ENCODE measurements around the gene FAM120AOS. TPM values are rescaled to one million over a fixed set of nuclear protein-coding genes. Genes with fewer than 3 reads are reported as not detected.

The FAM120AOS gene
- 41.5 and 45.6 TPM in 2 replicates for total RNA-seq (2014; rRNA removed; shearing (Covaris generic); ENCODE audit: low replicate concordance)

DNA sequence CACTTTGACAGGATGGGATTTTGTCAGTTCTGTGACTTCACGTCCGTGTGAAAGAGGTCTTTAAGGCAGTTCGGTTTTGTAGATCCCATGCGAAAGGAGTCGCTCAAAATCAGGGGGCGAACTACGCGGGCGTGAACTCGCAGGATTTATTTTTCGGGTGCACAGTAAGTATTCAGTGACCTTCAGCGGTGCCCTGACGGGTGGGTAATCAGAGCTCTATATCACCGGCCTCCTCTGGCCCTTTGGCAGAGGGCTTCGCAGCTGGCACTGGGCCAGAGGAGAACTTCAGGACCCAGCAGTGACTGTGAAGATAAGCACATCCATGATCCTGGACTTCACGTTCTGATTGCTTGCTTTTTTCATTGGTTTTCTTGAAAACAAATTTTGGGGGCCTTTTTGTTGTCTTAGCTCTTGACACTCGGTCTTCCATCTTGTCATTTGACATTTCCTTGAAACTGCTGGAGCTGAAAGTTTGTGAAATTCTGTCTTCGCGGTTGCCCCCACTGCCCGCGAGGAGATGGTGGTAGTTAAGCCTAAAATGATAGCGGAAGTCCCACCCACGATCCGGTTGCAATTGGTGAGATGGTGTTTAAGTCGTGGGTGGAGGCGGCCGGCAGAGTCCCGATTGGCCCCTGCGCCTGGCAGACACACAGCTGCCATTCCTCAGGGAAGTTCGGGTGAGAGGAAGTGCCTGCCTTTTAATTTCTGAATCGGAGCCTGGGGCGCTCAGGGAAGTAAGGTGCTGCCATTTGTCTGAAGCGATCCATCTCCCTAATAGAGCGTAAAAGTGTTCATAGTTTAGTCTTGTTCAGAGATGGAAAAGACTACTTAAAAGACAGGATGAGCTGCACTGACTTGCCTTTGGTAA lies at the start of gene FAM120AOS:
FAM120AOS (minus strand) TSS at position 535 of the 868 bp plus-strand sequence. CDS start 872 bp downstream, outside the sequence.
- Histone ChIP-seq H3K27me3 (no peaks in the 10 kb centered on the region), H3K4me3 (peak within 1 kb of the TSS; percentile 62), H3K36me3 (peaks cover 60% of the 10 kb centered on the region)

DNA sequence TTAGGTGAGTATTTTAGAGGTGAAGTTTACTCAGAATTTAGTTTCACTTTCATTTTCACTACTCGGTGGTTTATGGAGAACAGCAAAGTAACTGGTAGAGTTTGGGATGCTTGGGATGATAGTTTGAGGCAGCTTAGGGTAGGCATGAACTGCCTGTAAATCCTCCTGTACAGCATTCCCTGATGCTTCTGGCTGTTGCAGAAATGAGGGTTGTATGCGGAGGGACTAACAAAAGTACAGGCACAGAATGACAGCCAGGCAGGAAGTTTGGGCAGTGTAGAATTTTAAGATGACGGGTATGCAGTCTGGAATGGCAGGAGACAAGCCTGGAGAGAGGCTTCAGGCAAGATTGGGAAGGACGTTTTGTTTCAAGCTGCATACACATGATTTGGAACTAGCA lies 48.0 kb upstream of the FAM120AOS start:
- Histone ChIP-seq H3K9me3 (no peaks in the 10 kb centered on the region), H3K27me3 (no peaks in the 10 kb centered on the region), H3K36me3 (peaks cover 53% of the 10 kb centered on the region), H3K4me3 (no peak overlapping the region)
- no peak for DNase-seq

More for the DNA sequence above, at the start of gene FAM120AOS:
- peak; percentile 95 for DNase-seq
- no peaks in the 10 kb centered on the region for H3K9me3 ChIP-seq

DNA sequence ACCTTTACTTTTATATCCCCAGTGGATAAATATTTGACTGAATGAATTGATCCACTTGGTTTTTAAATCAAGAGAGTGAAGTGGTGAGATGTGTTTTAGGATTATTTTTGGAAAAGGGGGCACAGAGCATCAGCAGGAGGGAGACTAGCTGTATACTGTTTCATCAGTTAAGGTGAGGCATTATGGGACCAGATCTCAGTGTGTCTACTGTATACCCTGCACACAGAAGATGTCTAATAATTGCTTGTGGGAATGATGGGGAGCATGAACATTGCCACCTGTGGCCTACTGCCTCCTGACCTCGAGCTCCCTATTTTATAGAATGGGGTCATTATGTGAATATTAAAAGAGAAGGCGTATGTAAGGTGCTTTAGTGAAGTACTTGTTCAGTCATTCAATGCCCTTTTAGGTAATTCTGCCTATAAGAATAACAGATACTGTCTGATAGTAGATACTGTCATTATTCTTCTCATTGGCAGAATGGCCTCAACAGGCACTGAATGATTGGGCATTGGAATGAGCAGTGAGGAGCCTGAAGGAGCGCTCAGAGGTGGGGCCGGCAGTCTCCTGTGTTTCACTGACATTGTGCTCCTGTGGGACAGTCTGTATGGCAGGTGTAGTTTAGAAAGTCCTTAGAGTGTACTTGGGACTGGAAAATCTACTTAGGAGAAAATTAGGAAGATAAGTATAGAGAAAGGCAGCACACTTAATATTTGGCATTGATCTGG lies 47.4 kb upstream of the FAM120AOS start:
- Histone ChIP-seq H3K27me3 (no peaks in the 10 kb centered on the region), H3K4me3 (no peak overlapping the region), H3K9me3 (no peaks in the 10 kb centered on the region), H3K36me3 (peaks cover 59% of the 10 kb centered on the region)
- DNase-seq: no peak

DNA sequence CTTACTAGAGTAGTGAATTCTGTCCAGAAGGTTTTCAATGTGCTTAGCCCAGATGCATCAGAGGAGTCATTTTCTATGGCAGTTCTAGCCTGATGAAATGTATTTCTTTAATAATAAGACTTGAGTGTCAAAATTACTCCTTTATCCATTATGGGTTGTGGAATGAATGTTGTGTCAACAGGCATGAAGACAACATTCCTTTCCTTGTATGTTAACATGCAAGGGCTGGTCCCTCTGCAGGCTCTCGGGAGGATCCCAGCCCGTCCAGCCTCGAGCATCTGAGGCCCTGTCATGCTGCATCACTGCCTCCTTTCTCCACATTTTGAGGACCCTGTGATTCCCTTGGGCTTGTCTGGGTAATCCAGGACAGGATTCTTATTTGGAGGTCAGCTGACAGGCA lies 42.9 kb upstream of the FAM120AOS start:
- DNase-seq: no peak
- Histone ChIP-seq H3K9me3 (no peaks in the 10 kb centered on the region), H3K36me3 (peaks cover 69% of the 10 kb centered on the region)

DNA sequence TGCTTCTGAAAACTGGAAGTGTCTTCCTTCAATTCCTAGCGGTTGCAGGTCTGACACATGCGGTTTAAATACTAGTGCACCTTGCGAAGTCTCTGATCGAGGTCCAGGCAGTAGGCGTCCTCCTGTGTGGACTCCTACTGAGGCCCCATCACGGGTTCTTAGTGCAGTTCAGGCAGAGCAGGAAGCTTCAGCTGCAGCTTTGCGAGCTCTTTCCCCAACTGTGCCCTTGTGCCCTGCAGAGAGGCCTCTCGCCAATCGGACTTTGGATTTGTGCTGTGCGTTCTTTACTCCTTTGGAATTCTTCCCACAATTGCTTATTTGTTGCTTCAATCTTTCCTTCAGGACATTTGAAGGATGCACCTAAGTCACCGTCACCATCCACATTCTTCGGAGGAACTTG lies 40.6 kb upstream of the FAM120AOS start:
- Histone ChIP-seq H3K36me3 (peaks cover 62% of the 10 kb centered on the region), H3K4me3 (no peak overlapping the region), H3K9me3 (no peaks in the 10 kb centered on the region), H3K27me3 (no peaks in the 10 kb centered on the region)
- no peak for DNase-seq

More for the DNA sequence above, 42.9 kb upstream of the FAM120AOS start:
- Histone ChIP-seq H3K27me3 (no peaks in the 10 kb centered on the region), H3K4me3 (no peak overlapping the region)

DNA sequence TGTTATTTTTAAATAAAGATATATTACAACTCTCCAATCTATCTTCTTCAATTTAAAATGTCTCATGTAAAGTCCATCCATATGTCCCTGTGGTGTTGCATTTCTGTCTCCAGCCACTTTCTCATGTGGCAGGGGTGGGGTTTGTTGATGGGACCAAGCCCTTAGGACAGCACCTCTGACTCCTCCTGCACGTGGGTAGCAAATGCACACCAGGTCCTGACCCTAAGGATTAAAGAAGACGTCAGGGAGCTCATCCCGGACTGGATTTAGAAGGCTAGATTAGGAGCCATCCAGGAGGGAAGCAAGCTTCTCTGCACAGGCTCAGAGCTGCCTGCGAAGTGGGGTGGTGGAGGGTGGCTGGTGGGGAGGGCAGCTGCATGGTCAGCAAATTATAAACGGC lies 38.9 kb upstream of the FAM120AOS start:
- Histone ChIP-seq H3K9me3 (no peaks in the 10 kb centered on the region), H3K36me3 (peaks cover 49% of the 10 kb centered on the region), H3K4me3 (no peak overlapping the region), H3K27me3 (no peaks in the 10 kb centered on the region)
- DNase-seq: no peak

DNA sequence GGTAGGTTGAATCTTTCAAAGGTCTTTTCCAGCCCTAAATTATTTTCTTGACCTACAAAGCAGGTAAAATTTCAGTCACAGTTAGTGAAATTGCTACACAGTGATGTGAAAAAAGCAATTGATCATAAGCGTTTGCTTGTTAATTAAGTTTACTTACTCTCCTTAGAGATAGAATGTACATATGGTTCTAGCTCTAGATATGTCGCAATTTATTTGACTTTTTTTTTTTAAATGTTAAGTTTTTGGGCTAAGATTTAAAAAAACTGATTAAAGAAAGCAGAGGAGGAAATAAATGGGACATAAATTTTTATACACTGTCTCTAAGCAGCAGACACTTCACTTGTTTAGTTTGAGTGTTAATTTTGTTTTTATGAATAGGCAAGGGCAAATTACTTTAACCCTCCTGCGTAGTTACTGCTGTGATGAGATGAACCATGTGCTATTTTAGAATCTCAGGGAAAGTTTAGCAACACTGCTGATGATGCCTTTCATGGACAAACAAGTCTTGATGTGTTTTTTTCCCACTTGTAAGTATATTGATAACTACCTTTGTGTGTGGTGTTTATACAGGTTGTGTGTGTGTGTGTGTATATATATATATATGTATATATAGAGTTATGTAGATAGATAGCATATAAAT lies 38.3 kb upstream of the FAM120AOS start:
- no peaks in the 10 kb centered on the region for H3K27me3 ChIP-seq
- no peak for DNase-seq
- H3K9me3 ChIP-seq: no peaks in the 10 kb centered on the region
- H3K4me3 ChIP-seq: no peak overlapping the region
- H3K36me3 ChIP-seq: peaks cover 47% of the 10 kb centered on the region

DNA sequence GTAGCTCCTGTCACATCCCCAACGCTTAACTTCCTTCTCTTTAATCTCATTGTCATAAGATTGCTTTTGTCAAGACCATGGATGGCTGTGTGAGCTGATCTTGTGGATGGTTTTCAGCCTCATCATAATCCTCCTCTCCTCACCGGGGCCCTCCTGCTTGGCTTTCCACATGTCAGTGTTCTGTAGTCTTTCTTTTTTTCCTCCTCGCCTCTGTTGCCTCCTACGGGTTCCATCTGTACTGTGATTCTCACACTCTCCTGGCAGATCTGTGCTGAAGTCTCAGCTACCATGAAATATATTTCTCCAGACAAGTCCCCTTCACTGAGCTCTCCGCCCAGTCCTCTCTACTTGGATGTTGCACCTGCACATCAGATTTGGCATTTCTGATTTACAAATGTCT lies 34.9 kb upstream of the FAM120AOS start:
- Histone ChIP-seq H3K36me3 (peaks cover 45% of the 10 kb centered on the region), H3K27me3 (no peaks in the 10 kb centered on the region)
- DNase-seq: no peak

DNA sequence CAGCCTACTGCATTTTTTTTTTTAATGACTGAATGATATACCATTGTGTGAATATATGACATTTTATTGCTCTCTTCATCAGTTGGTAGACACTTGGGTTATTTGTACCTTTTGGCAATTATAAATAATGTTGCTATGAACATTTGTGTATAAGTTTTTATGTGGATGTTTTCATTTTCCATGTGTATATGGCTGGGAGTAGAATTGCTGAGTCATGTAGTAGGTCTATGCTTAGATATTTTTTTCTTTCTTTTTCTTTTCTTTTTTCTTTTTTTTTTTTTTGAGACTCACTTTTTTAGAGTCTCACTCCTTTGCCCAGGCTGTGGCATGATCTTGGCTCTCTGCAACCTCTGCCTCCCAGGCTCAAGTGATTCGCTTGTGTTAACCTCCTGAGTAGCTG lies 32.9 kb upstream of the FAM120AOS start:
- H3K36me3 ChIP-seq: peaks cover 41% of the 10 kb centered on the region
- H3K4me3 ChIP-seq: no peak overlapping the region
- no peaks in the 10 kb centered on the region for H3K9me3 ChIP-seq
- H3K27me3 ChIP-seq: no peaks in the 10 kb centered on the region
- no peak for DNase-seq

More for the DNA sequence above, 34.9 kb upstream of the FAM120AOS start:
- Histone ChIP-seq H3K4me3 (no peak overlapping the region), H3K9me3 (no peaks in the 10 kb centered on the region)

DNA sequence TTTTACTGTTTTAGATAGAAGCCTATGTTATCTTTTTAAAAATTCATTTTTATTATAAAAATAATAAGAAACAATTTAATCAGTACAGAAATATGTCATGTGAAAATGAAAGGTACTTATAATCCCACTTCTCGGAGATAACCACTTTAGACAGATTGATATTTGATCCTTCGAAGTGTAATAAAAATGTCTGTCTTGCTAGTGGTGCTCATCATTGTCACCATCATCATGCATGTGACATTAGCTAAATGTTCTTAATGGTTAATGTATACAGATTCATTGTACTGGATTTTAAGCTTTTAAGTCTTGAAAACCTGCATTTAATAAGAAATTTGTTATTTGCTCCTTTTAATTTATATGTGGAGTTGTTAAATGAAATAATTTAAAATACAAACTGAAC lies 30.1 kb upstream of the FAM120AOS start:
- DNase-seq: no peak
- Histone ChIP-seq H3K9me3 (no peaks in the 10 kb centered on the region), H3K27me3 (no peaks in the 10 kb centered on the region), H3K4me3 (no peak overlapping the region), H3K36me3 (peaks cover 32% of the 10 kb centered on the region)

DNA sequence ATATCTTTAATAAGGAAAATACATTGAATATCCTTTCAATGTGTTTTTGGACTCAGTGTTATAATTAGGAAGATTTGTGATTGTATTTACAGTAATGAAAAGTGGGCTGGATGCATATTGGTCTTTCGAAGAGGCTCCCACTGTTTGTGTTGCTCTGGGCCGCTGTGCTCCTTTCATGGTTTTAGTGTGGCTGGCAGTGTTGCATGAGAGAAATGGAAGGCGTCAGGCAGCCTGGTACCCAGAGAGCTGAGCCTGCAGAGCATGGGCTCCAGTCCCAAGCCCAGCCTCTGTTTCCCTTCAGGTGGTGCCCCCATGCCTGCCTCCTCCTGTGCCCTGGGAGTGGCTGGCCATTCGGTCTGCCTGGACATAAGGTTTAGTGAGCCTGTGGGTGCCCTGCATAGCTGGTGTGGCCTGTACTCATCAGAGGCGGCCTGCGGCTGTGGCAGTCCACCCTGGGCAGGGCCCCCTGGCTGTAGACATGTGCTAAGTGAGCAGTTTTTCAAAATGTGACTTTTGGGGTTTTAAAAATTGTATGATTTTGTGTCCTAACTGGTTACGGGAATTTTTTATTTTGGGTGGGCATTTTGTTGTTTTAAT lies 27.4 kb upstream of the FAM120AOS start:
- H3K9me3 ChIP-seq: no peaks in the 10 kb centered on the region
- DNase-seq: no peak
- peaks cover 34% of the 10 kb centered on the region for H3K36me3 ChIP-seq
- H3K27me3 ChIP-seq: no peaks in the 10 kb centered on the region
- H3K4me3 ChIP-seq: no peak overlapping the region

DNA sequence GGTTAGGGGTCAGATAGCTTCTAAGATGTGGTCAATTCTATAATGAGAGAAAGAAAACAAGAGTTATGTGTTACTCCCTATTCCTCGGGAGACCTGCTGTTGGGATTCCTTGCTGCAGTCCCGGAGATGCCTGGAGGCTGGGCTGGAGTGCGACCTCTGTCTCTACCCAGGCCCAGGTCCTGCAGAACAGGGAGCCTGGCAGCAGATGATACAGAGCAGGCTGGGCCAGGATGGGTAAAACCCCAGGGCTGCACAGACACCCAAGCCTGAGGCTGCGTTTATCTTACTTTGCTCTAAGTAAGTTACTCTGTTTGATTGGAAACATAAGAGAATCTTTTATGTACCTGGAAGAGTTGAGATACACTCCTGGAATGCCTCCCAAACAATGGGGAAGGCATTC lies 26.9 kb upstream of the FAM120AOS start:
- no peaks in the 10 kb centered on the region for H3K27me3 ChIP-seq
- DNase-seq: no peak
- peaks cover 32% of the 10 kb centered on the region for H3K36me3 ChIP-seq
- H3K4me3 ChIP-seq: no peak overlapping the region
- H3K9me3 ChIP-seq: no peaks in the 10 kb centered on the region

DNA sequence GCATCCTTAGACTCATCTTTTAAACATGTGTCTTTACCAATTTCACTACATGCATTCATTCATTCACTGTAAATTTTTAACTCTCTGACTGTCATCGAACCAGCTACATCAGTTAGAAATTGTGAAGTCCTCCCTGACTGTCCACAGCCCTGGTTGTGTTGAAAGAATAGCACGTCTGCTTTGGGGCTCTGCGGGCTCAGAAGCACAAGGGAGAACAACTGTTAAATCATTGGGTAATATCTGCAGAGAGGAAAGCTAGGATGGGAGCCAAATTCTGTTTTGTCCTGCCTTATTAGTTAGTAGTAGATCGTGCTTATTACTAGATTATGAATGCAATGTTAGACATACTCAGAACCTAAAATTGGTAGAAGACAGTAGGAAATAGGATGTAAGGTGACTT lies 26.3 kb upstream of the FAM120AOS start:
- Histone ChIP-seq H3K36me3 (peaks cover 29% of the 10 kb centered on the region), H3K9me3 (no peaks in the 10 kb centered on the region), H3K27me3 (no peaks in the 10 kb centered on the region), H3K4me3 (no peak overlapping the region)
- DNase-seq: no peak

DNA sequence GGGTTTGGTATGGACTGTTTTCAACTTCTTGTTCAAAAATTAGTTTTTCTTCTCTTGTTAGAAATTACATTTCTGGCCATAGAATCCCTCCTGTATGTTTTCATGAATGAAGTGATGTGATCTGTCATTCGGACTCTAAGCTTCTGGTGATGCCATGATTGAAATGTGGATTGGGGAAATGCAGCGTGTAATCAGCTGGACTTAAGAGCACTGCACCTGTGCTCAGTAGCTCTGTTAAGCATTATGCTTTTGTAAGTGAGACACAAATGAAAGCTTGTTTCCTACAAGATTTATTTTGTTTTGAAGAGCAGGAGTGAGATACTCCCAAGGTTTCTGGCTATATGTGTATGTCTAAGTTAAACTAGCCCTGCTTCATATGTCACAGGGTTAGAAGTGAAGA lies 24.0 kb upstream of the FAM120AOS start:
- H3K9me3 ChIP-seq: no peaks in the 10 kb centered on the region
- no peaks in the 10 kb centered on the region for H3K27me3 ChIP-seq
- no peak overlapping the region for H3K4me3 ChIP-seq
- no peak for DNase-seq
- peaks cover 31% of the 10 kb centered on the region for H3K36me3 ChIP-seq

DNA sequence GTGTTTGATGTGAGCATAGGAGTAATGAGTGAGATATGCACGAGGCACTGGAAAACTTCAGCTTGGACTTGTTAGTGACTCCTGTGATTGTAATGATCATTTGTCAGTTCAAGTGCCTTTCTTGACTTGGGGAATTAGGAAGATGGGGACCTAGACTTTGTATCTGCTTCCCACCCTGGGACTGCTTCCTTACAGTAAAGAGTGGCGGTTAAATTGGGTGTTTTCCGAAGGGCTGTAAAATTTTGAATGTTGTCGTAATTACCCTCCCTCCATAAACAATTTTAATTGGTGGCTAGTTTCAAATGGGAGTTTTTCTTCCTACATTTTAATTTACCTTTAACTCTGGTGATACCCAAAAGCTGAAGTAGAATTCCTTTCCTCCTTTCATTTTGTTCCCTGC lies 23.5 kb upstream of the FAM120AOS start:
- Histone ChIP-seq H3K9me3 (no peaks in the 10 kb centered on the region), H3K4me3 (no peak overlapping the region), H3K27me3 (no peaks in the 10 kb centered on the region), H3K36me3 (peaks cover 32% of the 10 kb centered on the region)
- no peak for DNase-seq

DNA sequence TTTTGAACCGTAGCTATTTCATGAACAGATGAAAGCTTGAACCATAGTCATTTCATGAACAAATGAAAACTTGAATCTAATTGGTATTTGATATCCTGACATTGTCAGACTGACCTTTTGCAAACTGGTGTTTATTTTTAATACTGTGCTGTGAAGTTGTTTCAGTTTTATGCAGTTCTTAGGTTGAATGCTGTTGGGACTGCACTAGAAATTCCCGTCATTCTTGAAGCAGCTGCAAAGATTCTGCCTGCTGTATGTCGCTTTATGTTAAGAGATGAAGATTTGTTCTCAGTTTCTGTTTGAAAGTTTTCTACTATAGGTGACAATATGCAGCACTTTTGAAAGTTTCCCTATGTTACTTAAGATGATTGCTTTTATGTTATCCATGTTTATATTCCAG lies 22.5 kb upstream of the FAM120AOS start:
- DNase-seq: no peak
- no peak overlapping the region for H3K4me3 ChIP-seq

DNA sequence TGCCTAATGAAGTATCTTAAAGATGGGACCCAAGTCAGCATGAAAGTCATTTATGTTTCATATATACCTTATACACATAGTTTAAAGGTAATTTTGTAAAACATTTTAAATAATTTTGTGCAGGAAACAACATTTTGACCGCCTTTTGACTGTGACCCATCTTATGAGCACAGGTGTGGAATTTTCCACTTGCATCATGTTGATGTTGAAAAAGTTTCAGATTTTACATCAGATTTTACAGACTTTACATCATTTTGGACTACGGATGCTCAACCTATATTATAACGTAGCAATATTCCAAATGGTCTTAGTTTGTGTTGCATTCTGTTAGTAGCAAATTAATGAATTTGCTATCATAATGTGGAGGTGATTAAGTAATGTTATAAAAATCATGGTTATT lies 21.7 kb upstream of the FAM120AOS start:
- peaks cover 39% of the 10 kb centered on the region for H3K36me3 ChIP-seq
- H3K4me3 ChIP-seq: no peak overlapping the region
- H3K27me3 ChIP-seq: no peaks in the 10 kb centered on the region
- no peak for DNase-seq
- no peaks in the 10 kb centered on the region for H3K9me3 ChIP-seq

More for the DNA sequence above, 22.5 kb upstream of the FAM120AOS start:
- no peaks in the 10 kb centered on the region for H3K27me3 ChIP-seq
- H3K9me3 ChIP-seq: no peaks in the 10 kb centered on the region
- peaks cover 39% of the 10 kb centered on the region for H3K36me3 ChIP-seq

All from MG63 (cell line).